ENCODE results near the gene RABGAP1L.
"Not testable (repeated sequence)": the region's sequence is repeated elsewhere in the genome, so short reads cannot be mapped to it uniquely, and the experiment has no call there.

Gene RABGAP1L

GRCh38 chr1:174242856-174243255 lies 83.5 kb downstream of the RABGAP1L start:
- Histone ChIP-seq H3K27ac (no peak overlapping the region), H3K4me3 (ENCODE audit: low read depth, low read length) (no peak overlapping the region), H3K27me3 (replicated peaks) (no peaks in the 10 kb centered on the region), H3K36me3 (replicated peaks) (peaks cover 3% of the 10 kb centered on the region)
- in situ Hi-C loops (cut with HindIII; ENCODE audit: low pct_ligation_motif_present, low sequenced_read_pairs): no loop called here
- DNase-seq: no peak
- TF ChIP-seq, protein P1, sequence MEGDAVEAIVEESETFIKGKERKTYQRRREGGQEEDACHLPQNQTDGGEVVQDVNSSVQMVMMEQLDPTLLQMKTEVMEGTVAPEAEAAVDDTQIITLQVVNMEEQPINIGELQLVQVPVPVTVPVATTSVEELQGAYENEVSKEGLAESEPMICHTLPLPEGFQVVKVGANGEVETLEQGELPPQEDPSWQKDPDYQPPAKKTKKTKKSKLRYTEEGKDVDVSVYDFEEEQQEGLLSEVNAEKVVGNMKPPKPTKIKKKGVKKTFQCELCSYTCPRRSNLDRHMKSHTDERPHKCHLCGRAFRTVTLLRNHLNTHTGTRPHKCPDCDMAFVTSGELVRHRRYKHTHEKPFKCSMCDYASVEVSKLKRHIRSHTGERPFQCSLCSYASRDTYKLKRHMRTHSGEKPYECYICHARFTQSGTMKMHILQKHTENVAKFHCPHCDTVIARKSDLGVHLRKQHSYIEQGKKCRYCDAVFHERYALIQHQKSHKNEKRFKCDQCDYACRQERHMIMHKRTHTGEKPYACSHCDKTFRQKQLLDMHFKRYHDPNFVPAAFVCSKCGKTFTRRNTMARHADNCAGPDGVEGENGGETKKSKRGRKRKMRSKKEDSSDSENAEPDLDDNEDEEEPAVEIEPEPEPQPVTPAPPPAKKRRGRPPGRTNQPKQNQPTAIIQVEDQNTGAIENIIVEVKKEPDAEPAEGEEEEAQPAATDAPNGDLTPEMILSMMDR (IDR thresholded peaks at IDR 0.05; ENCODE audit: low read depth, low read length, missing control alignments): no peak

GRCh38 chr1:174243451-174244000 lies 84.2 kb downstream of the RABGAP1L start:
- Histone ChIP-seq H3K27me3 (replicated peaks) (no peaks in the 10 kb centered on the region), H3K4me3 (ENCODE audit: low read depth, low read length) (no peak overlapping the region), H3K27ac (no peak overlapping the region), H3K36me3 (replicated peaks) (peaks cover 3% of the 10 kb centered on the region)
- in situ Hi-C loops (cut with HindIII; ENCODE audit: low pct_ligation_motif_present, low sequenced_read_pairs): no loop called here
- TF ChIP-seq, protein P1 (IDR thresholded peaks at IDR 0.05; ENCODE audit: low read depth, low read length, missing control alignments): no peak
- no peak for DNase-seq

DNA sequence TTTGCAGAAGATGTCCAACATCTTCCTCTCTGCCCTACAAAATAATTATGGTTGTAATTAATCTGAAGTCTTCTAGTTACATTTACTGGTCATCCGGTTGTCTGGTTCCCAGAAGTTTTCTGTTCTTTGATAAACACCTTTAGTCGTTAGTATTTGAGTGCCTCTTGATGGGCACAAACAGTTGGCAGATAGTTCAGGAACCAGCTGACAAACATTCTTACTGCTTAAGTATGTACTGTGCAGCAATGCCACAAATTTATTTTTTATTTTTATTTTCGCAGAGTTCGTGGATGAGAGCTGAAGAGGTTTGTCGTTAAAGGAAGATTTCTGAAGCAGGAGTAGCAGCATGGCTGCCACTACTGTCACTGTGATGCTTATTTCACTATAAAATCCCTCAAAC lies 84.7 kb downstream of the RABGAP1L start:
- H3K36me3 ChIP-seq (replicated peaks): peaks cover 3% of the 10 kb centered on the region
- TF ChIP-seq, protein P1 (IDR thresholded peaks at IDR 0.05; ENCODE audit: low read depth, low read length, missing control alignments): no peak
- in situ Hi-C loops (cut with HindIII; ENCODE audit: low pct_ligation_motif_present, low sequenced_read_pairs): no loop called here
- H3K27ac ChIP-seq: no peak overlapping the region
- DNase-seq: no peak
- H3K4me3 ChIP-seq (ENCODE audit: low read depth, low read length): no peak overlapping the region
- no peaks in the 10 kb centered on the region for H3K27me3 ChIP-seq (replicated peaks)

- TF ChIP-seq, protein P1 (IDR thresholded peaks at IDR 0.05; ENCODE audit: low read depth, low read length, missing control alignments): no peak
- no peaks in the 10 kb centered on the region for H3K27me3 ChIP-seq (replicated peaks)
- no peak overlapping the region for H3K27ac ChIP-seq
- in situ Hi-C loops (cut with HindIII; ENCODE audit: low pct_ligation_motif_present, low sequenced_read_pairs): no loop called here
- DNase-seq: no peak
- no peak overlapping the region for H3K4me3 ChIP-seq (ENCODE audit: low read depth, low read length)
- peaks cover 3% of the 10 kb centered on the region for H3K36me3 ChIP-seq (replicated peaks)
These were observed 88.2 kb downstream of the RABGAP1L start for GRCh38 chr1:174247472-174247871.

DNA sequence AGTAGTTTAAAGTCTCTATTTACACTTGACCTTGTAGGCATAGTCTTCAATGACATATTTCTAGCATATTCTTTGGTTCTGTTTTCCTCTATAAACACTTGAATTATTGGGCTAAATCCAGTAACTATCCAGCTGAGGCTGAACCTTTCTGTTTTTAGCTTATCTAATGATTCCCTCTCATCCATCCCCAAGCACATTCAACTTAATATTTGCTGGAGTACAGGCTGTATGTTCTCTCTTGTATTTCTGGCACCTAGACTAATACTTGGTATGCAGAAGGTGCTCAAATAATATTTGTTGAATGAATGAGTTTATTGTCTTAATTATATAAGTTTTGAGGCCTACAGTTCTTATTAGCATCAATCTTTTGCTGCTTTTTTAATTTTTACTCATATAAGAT lies 88.7 kb downstream of the RABGAP1L start:
- no peak for DNase-seq
- H3K36me3 ChIP-seq (replicated peaks): peaks cover 3% of the 10 kb centered on the region
- in situ Hi-C loops (cut with HindIII; ENCODE audit: low pct_ligation_motif_present, low sequenced_read_pairs): no loop called here
- TF ChIP-seq, protein P1 (IDR thresholded peaks at IDR 0.05; ENCODE audit: low read depth, low read length, missing control alignments): no peak
- H3K27me3 ChIP-seq (replicated peaks): no peaks in the 10 kb centered on the region
- H3K27ac ChIP-seq: no peak overlapping the region
- H3K4me3 ChIP-seq (ENCODE audit: low read depth, low read length): no peak overlapping the region

DNA sequence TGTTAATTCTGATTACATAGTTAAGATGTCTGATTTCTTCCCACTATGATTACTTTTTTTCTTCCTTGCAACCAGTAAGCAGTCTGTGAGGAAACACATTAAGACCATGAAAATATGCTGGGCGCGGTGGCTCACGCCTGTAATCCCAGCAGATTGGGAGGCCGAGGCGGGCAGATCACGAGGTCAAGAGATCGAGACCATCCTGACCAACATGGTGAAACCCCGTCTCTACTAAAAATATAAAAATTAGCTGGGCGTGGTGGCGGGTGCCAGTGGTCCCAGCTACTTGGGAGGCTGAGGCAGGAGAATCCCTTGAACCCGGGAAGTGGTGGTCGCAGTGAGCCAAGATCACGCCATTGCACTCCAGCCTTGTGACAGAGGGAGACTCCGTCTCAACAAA lies 97.1 kb downstream of the RABGAP1L start:
- in situ Hi-C loops (cut with HindIII; ENCODE audit: low pct_ligation_motif_present, low sequenced_read_pairs): loop anchor here (25.0 kb wide), 1 partner anchor 481 kb away; no protein-coding TSS in a partner anchor
- H3K36me3 ChIP-seq (replicated peaks); H3K27me3 ChIP-seq (replicated peaks); DNase-seq; H3K27ac ChIP-seq; H3K4me3 ChIP-seq (ENCODE audit: low read depth, low read length): not testable (repeated sequence)
